Fibroblast of gingiva (primary cell): ENCODE data around the gene DUSP11.
"Not testable (repeated sequence)": the region's sequence is repeated elsewhere in the genome, so short reads cannot be mapped to it uniquely, and the experiment has no call there.

Source experiments
- DNase-seq: peaks from one replicate; pipeline ENCODE4 v3.0.0-alpha.2; 2011; ENCODE audit warnings: low read depth

DUSP11 gene

DNA sequence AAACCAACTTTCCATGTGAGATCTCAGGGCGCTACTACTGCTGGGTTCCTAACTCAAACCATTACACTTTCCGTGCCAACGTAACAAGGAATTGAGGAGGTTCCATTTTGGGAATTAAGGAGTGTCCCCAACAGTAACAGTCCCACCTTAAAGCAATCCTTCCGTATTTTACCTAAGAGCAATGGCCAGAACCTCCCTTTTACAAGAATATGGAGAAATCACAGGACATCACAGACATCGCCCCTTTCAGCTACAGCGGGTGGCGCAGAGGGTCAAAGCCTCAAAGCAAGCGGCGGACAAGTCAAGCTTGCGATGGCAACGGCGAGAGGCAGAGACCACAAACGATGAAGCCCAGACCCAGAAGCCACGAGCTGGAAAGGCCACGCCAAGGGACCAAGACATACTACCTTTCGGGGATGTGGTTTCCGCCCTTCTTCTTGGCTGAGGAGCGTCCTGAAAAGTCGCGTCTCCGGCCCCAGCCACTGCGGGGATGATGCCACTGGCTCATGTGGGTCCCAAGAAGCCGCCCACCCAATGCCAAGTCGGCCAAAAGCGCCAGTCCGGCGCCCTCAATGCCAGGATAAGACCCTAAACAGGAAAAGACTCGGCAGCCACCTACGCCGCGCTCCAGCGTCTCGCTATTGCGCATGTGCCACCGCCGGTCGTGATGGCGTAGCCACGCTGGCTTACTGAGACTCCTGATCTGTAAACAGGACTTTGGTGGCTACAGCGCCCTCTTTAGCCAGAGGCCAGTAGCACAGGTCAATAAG, at the start of gene DUSP11:
DUSP11 (minus strand) TSS at position 637 of the 770 bp plus-strand sequence; CDS start at position 508, 129 bp downstream.
- peak; percentile 88 for DNase-seq

DNA sequence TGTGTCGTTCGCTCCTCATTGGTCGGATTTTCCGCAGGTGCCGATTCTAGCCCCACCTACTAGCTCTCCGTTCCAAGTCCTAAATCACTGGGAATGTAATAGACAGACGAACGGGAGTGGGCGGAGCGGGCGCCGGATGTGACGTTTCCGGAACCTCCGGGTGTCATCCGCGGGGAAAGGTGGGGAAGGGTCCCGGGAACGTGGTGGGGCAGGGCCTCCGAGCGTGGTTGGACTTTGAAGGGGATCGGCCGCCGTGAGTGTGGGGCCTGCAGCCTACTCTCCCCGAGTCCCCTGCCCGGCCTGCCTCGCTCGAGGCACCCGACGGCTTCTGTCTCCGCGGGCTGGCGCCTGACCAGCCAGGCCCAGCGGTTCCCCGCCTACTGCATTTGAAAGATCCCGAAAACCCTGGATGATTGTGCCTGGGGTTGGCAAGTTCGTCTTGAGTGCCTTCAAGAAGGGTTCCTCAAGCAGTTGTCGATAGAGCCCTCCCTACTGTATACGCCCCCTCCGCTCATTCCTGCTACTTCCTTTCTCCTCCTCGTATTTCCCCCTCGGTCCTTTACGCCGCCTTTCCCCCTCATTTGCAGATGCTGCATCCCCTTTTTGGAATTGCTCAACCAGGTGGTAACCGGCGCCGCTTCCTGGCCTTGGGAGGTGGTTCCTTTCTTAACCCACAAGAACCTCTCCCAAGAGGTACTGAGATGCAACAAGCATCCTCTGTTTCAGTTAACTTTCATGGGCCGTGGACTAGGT, 49.1 kb upstream of the DUSP11 start, which contains the start of gene STAMBP:
STAMBP (plus strand) TSS at position 144 of the 753 bp plus-strand sequence. CDS start 1,896 bp downstream, outside the sequence.
- peak; percentile 91 for DNase-seq

DNA sequence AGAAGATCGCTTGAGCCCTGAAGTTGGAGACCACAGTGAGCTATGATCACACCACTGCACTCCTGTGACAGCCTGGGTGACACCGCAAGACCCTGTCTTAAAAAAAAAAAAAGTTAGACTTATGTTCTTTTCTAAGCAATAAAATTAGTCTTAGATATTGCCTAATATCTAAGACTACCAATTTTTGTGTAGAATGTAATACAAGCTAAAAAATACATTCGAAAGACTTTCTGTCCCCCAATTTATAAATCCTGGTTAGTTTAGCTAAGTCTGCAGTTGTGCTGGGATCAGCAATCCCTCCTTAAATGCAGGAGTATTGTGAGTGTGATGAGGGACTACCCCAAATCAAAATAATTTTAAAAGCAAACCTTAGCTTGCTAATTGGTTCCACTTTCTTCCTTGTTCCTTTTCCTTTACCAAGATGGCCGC, 48.5 kb upstream of the DUSP11 start:
- DNase-seq: no peak

DNA sequence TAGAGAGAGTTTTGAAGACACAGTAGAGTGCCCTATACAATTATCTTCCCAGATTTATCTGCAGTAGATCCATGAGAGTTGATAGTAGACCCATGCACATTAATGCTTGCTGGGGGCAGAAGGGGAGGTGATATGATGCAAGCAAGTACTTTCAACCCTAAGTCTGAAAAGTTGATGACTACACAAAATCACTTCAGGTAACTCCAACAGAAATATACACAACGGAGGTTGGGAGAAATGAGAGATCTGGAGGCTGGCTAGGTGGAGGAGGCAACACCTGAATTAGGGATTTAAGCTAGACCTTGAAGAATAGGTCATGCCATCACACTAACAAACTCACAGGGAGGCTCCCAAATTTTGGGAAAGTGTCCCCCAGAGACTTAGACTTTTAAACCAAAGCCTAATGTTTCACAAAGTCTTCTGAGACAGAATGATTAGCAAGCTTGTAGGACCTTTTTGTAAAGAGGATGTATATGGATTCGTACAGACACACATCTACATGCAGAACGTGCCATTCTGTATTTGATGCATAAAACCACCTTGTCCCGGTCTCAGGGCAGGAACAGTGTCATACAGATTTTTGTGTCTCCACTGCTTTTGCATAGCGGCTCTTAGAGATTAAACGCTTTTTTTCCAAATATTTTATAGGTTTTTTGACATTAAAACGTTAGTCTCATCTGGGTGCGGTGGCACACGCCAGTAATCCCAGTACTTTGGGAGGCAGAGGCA, 47.9 kb upstream of the DUSP11 start:
- no peak for DNase-seq

DNA sequence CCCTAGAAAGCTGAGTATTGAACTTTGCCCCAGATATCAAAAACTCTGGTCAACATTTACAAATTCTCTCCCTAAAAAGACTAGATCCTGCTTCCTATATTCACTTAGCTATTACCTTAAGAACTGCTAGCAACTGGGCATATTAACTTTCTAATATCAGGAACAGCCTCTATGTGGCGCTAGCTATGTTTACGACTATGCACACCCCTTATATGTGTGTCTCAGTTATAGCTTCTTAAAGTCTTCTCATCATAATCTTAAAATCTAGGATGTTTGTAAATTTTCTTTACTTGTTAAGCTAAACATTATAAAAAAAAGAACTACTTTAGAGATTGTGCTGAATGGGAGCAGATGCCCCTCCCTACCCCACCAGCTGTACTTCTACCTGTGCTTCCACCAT, 47.1 kb upstream of the DUSP11 start:
- peak; percentile 24 for DNase-seq

DNA sequence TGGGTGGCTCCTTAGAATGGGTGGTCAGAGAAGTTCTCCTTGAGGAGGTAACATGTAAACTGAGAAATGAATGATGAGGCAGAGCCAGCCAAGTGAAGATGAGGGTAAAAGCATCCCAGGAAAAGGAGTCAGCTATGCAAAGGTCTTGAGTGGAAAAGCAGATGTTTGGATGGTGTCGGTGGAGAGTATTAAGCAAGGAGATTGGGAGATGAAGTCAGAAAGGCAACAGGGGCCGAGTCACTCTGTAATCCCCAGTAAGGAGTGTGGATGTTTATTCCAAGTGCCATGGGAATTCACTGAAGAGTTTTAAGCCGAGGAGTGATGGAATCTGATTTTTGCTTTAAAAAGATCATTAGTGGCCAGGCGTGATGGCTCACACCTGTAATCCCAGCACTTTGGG, 45.5 kb upstream of the DUSP11 start:
- no peak for DNase-seq

DNA sequence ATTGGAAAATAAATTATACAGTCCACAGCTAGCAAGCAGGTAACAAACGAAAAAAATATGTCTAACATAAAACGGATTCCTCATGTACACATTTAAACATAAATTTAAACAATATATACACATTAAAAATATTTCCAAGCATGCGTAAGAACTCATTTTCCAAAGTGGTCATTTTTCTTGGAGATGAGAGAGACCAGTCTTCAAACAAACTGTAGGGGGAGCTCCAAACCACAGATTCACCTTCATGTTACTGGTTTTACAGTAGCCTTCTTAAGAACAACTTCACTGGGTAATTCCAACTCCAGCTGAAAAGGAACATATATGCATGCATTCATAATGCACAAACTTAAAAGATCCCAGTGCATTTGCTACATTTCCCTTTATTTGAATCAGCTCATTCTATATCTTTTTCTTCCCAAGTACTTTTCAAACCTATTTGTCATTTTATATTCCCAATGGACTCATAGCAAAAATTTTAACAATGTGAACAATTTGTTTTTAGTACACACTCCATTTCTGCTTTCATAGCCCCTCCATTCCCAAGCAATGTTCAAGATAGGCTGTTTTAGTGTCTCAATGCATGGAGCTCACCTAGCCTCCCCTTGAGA, 44.1 kb upstream of the DUSP11 start:
- DNase-seq: peak; percentile 78

DNA sequence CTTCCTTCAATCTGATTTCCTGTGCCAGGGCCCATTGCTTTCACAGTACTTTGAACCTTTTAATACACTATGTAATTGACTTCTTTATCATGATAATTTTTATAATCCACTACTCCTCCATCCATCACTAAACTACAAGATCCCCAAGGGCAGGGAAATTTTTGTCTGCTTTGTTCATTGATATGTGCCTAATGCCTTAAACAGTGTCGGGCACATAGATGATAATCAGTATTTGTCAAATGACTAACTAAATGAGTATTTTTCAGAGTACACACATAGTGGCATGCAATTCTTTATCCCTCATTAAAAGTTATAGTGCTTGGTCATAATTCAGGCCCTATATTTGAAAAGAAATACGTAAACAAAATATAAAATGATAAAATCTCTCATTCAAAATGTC, 43.5 kb upstream of the DUSP11 start:
- DNase-seq: no peak

DNA sequence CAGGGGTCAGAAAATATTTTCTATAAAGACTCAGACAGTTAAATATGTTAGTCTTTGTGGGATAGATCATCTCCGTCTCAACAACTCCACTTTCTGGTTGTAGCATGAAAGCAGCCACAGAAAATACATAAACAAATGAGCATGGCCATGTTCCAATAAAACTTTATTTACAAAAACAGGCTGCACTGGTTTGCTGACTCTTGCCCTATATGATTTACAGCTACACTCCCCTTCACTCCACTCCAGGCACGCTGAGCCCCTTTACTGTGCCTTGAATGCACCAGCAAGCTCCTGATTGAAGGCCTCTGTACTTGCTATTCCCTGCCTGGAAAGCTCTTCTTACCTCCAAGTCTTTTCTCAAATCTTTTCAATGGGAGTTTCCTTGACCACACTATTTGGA, 43.1 kb upstream of the DUSP11 start:
- DNase-seq: no peak

DNA sequence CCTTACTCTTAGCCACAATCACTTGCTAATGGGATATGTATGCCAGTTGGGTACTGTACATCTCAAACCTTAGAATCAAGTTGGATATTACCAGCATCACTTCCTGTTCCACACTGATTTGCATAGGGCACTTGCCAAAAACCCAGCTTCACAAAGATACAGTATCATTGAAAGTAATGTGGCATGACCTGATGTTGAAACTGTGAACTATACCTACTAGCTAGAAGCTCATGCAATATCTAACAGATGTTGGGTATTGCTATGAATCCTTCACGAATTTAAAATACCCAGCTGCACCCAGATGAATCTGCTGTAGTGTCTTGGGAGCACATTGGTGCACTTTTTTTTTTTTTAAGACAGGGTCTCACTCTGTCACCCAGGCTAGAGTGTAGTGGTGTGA, 42.4 kb upstream of the DUSP11 start:
- DNase-seq: no peak

DNA sequence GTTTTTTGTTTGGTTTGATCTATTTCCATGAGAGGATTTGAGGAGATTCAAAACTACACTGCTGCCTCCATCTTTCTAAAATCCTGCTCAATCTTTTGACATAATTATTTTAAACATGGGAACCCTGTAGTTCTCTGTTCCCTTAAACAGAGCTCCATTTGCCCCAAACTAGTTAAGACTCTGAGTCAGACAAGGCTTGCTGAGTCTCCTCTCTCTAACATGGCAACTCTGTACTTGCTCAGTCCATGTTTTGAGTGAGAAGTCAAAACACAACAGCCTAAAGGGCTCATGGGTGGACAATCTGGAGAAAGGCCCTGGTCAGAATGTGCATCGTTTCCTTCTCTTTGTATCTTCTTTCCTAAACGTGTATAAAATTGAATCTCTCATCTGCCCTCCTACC, 41.8 kb upstream of the DUSP11 start:
- no peak for DNase-seq

DNA sequence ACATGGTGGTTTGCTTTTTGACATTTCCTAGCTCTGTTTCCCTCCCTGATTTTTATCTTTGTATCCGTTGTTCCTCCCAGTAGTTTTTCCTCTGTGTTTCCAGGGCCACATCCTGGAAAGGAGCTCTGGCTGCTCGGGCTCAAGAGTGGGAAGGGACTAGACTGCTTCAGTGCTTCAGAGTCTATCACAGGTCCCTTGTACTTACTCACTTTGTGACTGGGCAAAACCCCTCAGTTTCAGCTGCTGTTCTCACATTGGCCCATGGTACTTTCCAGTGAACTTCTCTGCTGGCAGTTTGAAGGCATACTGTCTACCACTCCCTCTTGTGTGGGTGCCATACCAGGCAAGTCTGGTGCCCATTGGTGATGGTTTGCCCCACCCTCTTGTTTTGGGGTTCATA, 41.3 kb upstream of the DUSP11 start:
- DNase-seq: no peak

DNA sequence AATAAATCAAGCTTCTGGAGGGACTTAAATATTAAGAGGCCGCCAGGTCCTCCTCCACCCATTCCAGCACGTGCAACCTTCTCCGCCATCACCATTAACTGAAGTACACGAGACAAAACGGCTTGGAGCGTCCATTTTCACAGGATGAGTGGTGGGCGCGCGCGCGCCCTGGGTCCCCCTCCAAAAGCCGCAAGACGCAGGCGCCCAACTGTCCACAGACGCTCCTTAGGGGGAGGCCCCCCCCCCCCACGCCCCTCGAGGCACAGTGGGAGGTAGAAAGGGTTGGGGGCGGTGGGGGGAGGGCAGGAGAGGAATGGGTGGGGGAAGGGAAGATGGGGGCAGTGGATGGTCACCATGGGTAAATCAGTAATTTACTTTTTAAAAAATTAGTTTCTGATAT, 38.4 kb upstream of the DUSP11 start:
- DNase-seq: no peak

DNA sequence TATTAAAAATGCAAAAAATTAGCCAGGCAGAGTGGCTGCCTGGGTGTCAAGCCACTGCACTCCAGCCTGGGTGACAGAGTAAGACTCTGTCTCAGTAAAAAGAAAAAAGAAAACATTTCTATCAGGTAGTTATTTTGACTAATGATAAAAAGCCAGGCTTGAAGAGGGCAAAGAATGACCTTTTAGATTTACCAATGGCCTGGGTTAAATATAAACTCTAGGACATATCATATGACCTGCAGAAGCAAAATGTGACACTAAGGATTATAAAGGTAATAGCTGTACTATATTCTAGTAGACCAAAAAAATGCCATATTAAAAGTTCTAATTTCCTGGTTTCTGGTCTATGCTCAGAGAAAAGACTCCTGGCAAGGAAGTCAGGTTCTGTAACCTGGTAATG, 32.7 kb upstream of the DUSP11 start:
- DNase-seq: no peak

DNA sequence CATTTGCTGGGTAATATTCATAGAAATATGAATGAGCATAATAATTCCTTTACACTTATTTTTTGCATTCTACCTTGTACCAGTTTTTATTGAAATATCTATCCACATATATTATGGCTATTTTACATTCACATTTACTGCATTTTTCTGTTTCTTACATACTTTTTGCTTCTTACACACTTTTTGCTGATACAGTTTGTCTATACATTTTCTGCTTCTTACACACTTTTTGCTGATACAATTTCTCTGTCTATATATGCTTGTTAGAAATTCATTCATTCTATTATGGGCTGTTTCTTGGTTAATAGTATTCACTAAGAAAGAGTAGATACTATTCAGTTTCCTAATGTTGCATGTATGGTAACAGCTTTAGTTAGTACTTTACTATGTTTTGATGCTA, 32.0 kb upstream of the DUSP11 start:
- DNase-seq: no peak

DNA sequence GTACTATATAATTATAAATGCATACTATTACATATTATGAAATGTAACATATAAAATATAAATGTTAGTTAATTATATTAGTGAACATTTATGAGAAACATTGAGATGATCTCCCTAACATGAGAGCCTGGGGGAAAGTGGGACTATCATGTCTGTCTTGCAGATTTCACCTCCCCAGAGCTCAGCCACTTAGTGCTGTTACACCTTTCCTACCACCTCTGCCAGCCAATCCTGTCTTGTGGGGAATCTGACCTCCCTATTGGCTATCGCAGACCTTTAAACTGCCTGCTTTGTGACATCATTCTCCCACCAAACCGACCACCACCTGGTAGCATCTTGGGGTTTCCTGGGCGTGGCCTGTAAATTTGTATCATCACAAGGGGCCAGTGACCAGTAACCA, 4.0 kb upstream of the DUSP11 start, which contains the start of gene C2orf78:
C2orf78 (plus strand) TSS at position 301 of the 400 bp plus-strand sequence. CDS start 127 bp downstream, outside the sequence.
- not testable (repeated sequence) for DNase-seq

DNA sequence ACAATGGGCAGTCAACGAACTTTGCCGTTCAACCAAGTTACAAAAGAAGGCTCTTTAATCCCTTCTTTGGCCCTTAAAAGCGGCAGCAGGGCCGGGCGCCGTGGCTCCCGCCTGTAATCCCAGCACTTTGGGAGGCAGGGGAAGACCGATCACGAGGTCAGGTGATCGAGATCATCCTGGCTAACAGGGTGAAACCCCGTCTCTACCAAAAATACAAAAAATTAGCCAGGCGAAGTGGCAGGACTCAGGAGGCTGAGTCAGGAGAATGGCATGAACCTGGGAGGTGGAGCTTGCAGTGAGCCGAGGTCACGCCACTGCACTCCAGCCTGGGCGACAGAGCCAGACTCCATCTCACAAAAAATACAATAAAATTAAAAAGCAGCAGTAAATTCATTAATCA, 3.5 kb upstream of the DUSP11 start:
- DNase-seq: not testable (repeated sequence)

DNA sequence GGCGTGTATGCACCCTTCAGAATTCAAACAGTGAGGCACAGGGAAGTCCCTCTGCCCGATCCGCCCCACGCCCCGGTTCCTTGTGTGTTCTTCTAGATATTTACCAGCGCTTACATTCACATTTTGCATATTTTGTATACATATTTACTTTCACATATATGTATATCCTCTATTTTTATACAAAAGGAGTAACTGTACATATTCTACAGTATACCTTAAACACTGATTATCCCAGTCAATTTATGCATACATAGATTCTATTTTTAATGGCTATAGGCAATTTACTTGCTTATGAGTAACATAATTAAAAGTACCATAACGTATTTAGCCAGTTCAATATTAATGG, 307 bp upstream of the DUSP11 start:
- no peak for DNase-seq

DNA sequence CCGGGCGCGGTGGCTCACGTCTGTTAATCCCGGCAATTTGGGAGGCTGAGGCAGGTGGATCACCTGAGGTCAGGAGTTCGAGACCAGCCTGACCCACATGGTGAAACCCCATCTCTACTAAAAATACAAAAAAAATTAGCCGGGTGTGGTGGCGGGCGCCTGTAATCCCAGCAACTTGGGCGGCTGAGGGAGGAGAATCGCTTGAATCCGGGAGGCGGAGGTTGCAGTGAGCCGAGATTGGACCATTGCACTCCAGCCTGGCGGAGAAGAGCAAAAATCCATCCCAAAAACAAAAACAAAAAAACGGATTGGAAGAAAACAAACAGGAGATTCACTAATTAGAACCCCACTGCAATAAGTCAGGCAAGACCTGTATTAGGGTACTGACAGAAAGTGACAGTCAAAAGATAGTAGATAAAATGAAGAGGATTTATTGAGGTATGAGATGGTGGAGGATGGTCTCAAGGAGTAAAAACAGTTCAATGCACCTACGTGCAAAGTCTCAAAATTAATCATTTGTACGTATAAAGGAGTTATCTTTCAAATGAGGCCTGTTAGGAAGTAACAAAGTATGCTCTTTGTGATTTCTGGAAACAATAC, 936 bp downstream of the DUSP11 start:
- not testable (repeated sequence) for DNase-seq

DNA sequence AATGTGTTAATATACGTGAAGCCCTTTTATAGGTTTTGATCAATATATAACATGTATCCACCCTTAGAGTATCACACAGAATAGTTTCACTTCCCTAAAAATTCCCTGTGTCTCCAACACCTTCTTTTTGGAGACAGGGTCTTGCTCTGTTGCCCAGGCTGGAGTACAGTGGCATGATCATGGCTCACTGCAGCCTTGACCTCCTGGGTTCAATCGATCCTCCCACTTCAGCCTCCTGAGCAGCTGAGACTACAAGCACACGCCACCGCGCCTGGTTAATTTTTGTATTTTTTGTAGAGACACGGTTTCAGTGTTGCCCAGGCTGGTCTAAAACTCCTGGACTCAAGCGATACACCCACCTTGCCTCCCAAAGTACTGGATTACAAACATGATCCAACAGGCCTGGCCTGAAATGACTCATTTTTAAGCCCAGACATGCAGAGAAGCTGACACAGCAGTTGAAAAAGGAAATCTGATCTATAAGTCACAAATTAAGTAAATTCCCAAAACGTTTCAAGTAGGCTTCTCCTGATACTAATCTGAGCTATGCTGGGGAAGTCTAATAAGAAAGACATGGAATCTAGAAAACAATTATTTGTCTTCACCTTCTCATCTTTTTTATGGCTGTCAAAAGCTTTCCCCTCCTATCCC, 2.9 kb downstream of the DUSP11 start:
- peak; percentile 27 for DNase-seq

DNA sequence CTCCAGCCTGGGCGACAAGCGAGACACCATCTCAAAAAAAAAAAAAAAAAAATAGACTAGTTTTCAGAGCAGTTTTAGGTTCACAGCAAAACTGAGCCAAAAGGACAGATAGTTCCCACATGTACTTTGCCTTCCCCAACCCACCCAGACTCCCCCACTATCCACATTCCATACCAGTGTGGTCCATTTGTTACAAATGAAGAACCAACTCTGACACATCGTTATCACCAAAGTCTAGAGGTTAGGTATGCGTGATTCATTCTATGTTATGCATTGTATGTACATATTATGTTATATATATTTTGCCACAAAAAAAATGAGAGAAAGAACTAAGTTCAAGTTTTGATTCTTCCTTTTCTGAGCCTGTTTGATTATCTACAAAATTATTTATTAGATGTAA, 3.5 kb downstream of the DUSP11 start:
- DNase-seq: no peak
